Measurements from ENCODE around the gene NAP1L1.
A peak's percentile ranks its signal among the peaks of the same experiment; 100 is the strongest.

The NAP1L1 gene

GRCh38 chr12:76020281-76020680 lies 64.2 kb downstream of the NAP1L1 start:
- DNase-seq (ENCODE audit: low read depth), result peak; percentile 97
- TF ChIP-seq CTCF (IDR thresholded peaks at IDR 0.05; ENCODE audit: low read depth, low read length) (no peak), POLR2A (IDR thresholded peaks at IDR 0.05; ENCODE audit: extremely low read depth, insufficient read length) (peak; percentile 22)
- H3K4me3 ChIP-seq (ENCODE audit: low read depth, low read length), result peak overlapping the region; percentile 41

- H3K4me3 ChIP-seq (ENCODE audit: low read depth, low read length), result no peak overlapping the region
- TF ChIP-seq CTCF (IDR thresholded peaks at IDR 0.05; ENCODE audit: low read depth, low read length), result no peak
- no peak for TF ChIP-seq MAX (IDR thresholded peaks at IDR 0.05; ENCODE audit: low read depth, low read length)
- TF ChIP-seq MYC (IDR thresholded peaks at IDR 0.05; ENCODE audit: low read depth, low read length), result no peak
- TF ChIP-seq POLR2A (IDR thresholded peaks at IDR 0.05; ENCODE audit: extremely low read depth, insufficient read length), result no peak
- DNase-seq (ENCODE audit: low read depth), result no peak
These were observed 65.8 kb downstream of the NAP1L1 start for GRCh38 chr12:76018672-76019071.

GRCh38 chr12:76018111-76018510 lies 66.4 kb downstream of the NAP1L1 start:
- peak; percentile 82 for DNase-seq (ENCODE audit: low read depth)
- no peak for TF ChIP-seq CTCF (IDR thresholded peaks at IDR 0.05; ENCODE audit: low read depth, low read length)
- TF ChIP-seq POLR2A (IDR thresholded peaks at IDR 0.05; ENCODE audit: extremely low read depth, insufficient read length), result no peak
- no peak for TF ChIP-seq MYC (IDR thresholded peaks at IDR 0.05; ENCODE audit: low read depth, low read length)
- TF ChIP-seq MAX (IDR thresholded peaks at IDR 0.05; ENCODE audit: low read depth, low read length), result no peak
- no peak overlapping the region for H3K4me3 ChIP-seq (ENCODE audit: low read depth, low read length)

- TF ChIP-seq POLR2A (IDR thresholded peaks at IDR 0.05; ENCODE audit: extremely low read depth, insufficient read length) (no peak), CTCF (IDR thresholded peaks at IDR 0.05; ENCODE audit: low read depth, low read length) (no peak), MYC (IDR thresholded peaks at IDR 0.05; ENCODE audit: low read depth, low read length) (no peak), MAX (IDR thresholded peaks at IDR 0.05; ENCODE audit: low read depth, low read length) (no peak)
These were observed 70.5 kb downstream of the NAP1L1 start for GRCh38 chr12:76014007-76014406.

GRCh38 chr12:76013603-76014002 lies 70.9 kb downstream of the NAP1L1 start:
- TF ChIP-seq MYC (IDR thresholded peaks at IDR 0.05; ENCODE audit: low read depth, low read length) (no peak), POLR2A (IDR thresholded peaks at IDR 0.05; ENCODE audit: extremely low read depth, insufficient read length) (no peak), MAX (IDR thresholded peaks at IDR 0.05; ENCODE audit: low read depth, low read length) (no peak), CTCF (IDR thresholded peaks at IDR 0.05; ENCODE audit: low read depth, low read length) (no peak)
- no peak overlapping the region for H3K4me3 ChIP-seq (ENCODE audit: low read depth, low read length)
- no peak for DNase-seq (ENCODE audit: low read depth)

More at GRCh38 chr12:76014007-76014406, 70.5 kb downstream of the NAP1L1 start:
- DNase-seq (ENCODE audit: low read depth), result no peak
- no peak overlapping the region for H3K4me3 ChIP-seq (ENCODE audit: low read depth, low read length)

GRCh38 chr12:76012644-76013043 lies 71.8 kb downstream of the NAP1L1 start:
- DNase-seq (ENCODE audit: low read depth), result no peak
- H3K4me3 ChIP-seq (ENCODE audit: low read depth, low read length), result no peak overlapping the region
- TF ChIP-seq MAX (IDR thresholded peaks at IDR 0.05; ENCODE audit: low read depth, low read length), result no peak
- TF ChIP-seq MYC (IDR thresholded peaks at IDR 0.05; ENCODE audit: low read depth, low read length), result no peak
- no peak for TF ChIP-seq CTCF (IDR thresholded peaks at IDR 0.05; ENCODE audit: low read depth, low read length)
- no peak for TF ChIP-seq POLR2A (IDR thresholded peaks at IDR 0.05; ENCODE audit: extremely low read depth, insufficient read length)
